ENCODE measurements around the gene FIG4.

The FIG4 gene

GRCh38 chr6:109874086-109874485, 183.0 kb downstream of the FIG4 start:
- Histone ChIP-seq H3K27me3 (ENCODE audit: control insufficient read depth, low read length) (peaks cover 3% of the 10 kb centered on the region; the same call in 1 of the 2 replicates), H3K36me3 (ENCODE audit: control insufficient read depth, low read length) (no peaks in the 10 kb centered on the region), H3K9me2 (replicated peaks; ENCODE audit: control insufficient read depth, low read length) (no peaks in the 10 kb centered on the region), H3K4me2 (ENCODE audit: low read length) (no peak overlapping the region), H3K79me2 (ENCODE audit: control insufficient read depth, low read length) (no peaks in the 10 kb centered on the region), H3K27ac (ENCODE audit: low read depth, low read length) (no peak overlapping the region), H3K4me1 (ENCODE audit: control insufficient read depth, low read length) (no peaks in the 10 kb centered on the region), H3K9me3 (ENCODE audit: control insufficient read depth, insufficient read depth, low read length) (no peaks in the 10 kb centered on the region), H3K4me3 (ENCODE audit: low read length) (no peak overlapping the region), H4K20me1 (ENCODE audit: control insufficient read depth, insufficient read depth, low read depth, low read length) (no peaks in the 10 kb centered on the region), H3F3A (ENCODE audit: control insufficient read depth, insufficient read depth) (no peaks in the 10 kb centered on the region)
- TF ChIP-seq EZH2phosphoT487 (IDR thresholded peaks at IDR 0.05; ENCODE audit: borderline replicate concordance, low read length), result no peak
- TF ChIP-seq, protein P1, sequence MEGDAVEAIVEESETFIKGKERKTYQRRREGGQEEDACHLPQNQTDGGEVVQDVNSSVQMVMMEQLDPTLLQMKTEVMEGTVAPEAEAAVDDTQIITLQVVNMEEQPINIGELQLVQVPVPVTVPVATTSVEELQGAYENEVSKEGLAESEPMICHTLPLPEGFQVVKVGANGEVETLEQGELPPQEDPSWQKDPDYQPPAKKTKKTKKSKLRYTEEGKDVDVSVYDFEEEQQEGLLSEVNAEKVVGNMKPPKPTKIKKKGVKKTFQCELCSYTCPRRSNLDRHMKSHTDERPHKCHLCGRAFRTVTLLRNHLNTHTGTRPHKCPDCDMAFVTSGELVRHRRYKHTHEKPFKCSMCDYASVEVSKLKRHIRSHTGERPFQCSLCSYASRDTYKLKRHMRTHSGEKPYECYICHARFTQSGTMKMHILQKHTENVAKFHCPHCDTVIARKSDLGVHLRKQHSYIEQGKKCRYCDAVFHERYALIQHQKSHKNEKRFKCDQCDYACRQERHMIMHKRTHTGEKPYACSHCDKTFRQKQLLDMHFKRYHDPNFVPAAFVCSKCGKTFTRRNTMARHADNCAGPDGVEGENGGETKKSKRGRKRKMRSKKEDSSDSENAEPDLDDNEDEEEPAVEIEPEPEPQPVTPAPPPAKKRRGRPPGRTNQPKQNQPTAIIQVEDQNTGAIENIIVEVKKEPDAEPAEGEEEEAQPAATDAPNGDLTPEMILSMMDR (IDR thresholded peaks at IDR 0.05; ENCODE audit: low read depth, low read length, poor library complexity, severe bottlenecking), result no peak

DNA sequence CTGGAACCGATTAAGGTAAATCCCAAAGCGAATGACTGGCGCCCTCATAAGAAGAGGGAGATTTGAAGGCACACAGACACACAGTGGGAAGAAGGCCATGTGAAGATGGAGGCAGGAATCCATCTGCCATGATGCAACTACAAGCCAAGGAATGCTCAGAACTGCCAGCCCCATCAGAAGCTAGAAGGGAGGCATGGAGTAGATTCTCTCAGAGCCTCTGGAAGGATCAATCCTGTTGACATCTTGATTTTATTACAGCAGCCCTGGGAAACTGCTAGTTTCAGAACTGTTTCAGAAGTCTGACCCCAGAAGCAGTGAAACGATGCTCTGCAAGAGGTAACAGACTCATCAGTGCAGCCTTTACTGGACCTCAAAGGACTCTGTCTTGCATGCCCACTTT, 183.5 kb downstream of the FIG4 start:
- TF ChIP-seq EZH2phosphoT487 (IDR thresholded peaks at IDR 0.05; ENCODE audit: borderline replicate concordance, low read length), result no peak
- TF ChIP-seq, protein P1 (IDR thresholded peaks at IDR 0.05; ENCODE audit: low read depth, low read length, poor library complexity, severe bottlenecking), result no peak
- Histone ChIP-seq H3K9me2 (replicated peaks; ENCODE audit: control insufficient read depth, low read length) (no peaks in the 10 kb centered on the region), H3K36me3 (ENCODE audit: control insufficient read depth, low read length) (no peaks in the 10 kb centered on the region), H3K9me3 (ENCODE audit: control insufficient read depth, insufficient read depth, low read length) (no peaks in the 10 kb centered on the region), H3K4me1 (ENCODE audit: control insufficient read depth, low read length) (no peaks in the 10 kb centered on the region), H3F3A (ENCODE audit: control insufficient read depth, insufficient read depth) (no peaks in the 10 kb centered on the region), H3K27me3 (ENCODE audit: control insufficient read depth, low read length) (peaks cover 3% of the 10 kb centered on the region; the same call in 1 of the 2 replicates), H3K79me2 (ENCODE audit: control insufficient read depth, low read length) (no peaks in the 10 kb centered on the region), H3K27ac (ENCODE audit: low read depth, low read length) (no peak overlapping the region), H4K20me1 (ENCODE audit: control insufficient read depth, insufficient read depth, low read depth, low read length) (no peaks in the 10 kb centered on the region), H3K4me2 (ENCODE audit: low read length) (no peak overlapping the region), H3K4me3 (ENCODE audit: low read length) (no peak overlapping the region)
